ENCODE results near the gene ANKDD1A.

GRCh38 chr15:64917211-64917610 lies 5.5 kb downstream of the ANKDD1A start:
- TF ChIP-seq POLR2A (IDR thresholded peaks at IDR 0.05), result no peak
- TF ChIP-seq, protein P1, sequence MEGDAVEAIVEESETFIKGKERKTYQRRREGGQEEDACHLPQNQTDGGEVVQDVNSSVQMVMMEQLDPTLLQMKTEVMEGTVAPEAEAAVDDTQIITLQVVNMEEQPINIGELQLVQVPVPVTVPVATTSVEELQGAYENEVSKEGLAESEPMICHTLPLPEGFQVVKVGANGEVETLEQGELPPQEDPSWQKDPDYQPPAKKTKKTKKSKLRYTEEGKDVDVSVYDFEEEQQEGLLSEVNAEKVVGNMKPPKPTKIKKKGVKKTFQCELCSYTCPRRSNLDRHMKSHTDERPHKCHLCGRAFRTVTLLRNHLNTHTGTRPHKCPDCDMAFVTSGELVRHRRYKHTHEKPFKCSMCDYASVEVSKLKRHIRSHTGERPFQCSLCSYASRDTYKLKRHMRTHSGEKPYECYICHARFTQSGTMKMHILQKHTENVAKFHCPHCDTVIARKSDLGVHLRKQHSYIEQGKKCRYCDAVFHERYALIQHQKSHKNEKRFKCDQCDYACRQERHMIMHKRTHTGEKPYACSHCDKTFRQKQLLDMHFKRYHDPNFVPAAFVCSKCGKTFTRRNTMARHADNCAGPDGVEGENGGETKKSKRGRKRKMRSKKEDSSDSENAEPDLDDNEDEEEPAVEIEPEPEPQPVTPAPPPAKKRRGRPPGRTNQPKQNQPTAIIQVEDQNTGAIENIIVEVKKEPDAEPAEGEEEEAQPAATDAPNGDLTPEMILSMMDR (IDR thresholded peaks at IDR 0.05), result no peak

Measured in lower leg skin (tissue), 3 donors.